B cell (primary cell): ENCODE measurements around the gene RUNDC3A. TPM values are rescaled to one million over a fixed set of nuclear protein-coding genes. Genes with fewer than 3 reads are reported as not detected.
A peak's percentile ranks its signal among the peaks of the same experiment; 100 is the strongest.

Source experiments
- ATAC-seq: fragments of 200-7000 bp; cut with Tn5 transposase; one replicate; pipeline ENCODE4 v1.10.0; 2021; ENCODE audit warnings: low read depth, mild to moderate bottlenecking, moderate number of reproducible peaks, moderate library complexity
- CTCF ChIA-PET: fragments of 350-600 bp; sonication (Branson Sonifier 250); formaldehyde crosslinking; loops from one replicate; lab custom pipeline; 2021; ENCODE audit warnings: antibody characterized with exemption, inconsistent platforms; lab: Charles Lee
- POLR2A ChIA-PET: fragments of 350-600 bp; sonication (Branson Sonifier 250); formaldehyde crosslinking; loops from one replicate; lab custom pipeline; 2021; ENCODE audit warnings: antibody characterized with exemption; lab: Charles Lee
- DNase-seq: peaks from one replicate; pipeline ENCODE4 v3.0.0; 2013
- H2AFZ ChIP-seq: 2 replicates; pipeline ENCODE4 v1.6.1; 2012; ENCODE audit warnings: mild to moderate bottlenecking, low read depth, low read length; ENCODE audit not compliant: insufficient read depth, poor library complexity, severe bottlenecking
- H3K27ac ChIP-seq, 2 donors: 1 replicate in 1 of 2; 2 replicates in 1 of 2; pipeline ENCODE4 v1.5.1; 2012 to 2013; ENCODE audit warnings: low read length in 2 of 2, mild to moderate bottlenecking in 2 of 2, moderate library complexity in 1 of 2
- H3K27me3 ChIP-seq, 4 experiments: fragments of 200-600 bp in 1 of 4; sonication (generic) in 1 of 4; replicated peaks in 1 of 4; 1 replicate in 2 of 4; 2 replicates in 2 of 4; pipeline versions ENCODE4 v1.6.1 to v1.7.0; 2013 to 2016; ENCODE audit warnings: low read length in 3 of 4, mild to moderate bottlenecking in 2 of 4, mixed read lengths in 1 of 4, moderate library complexity in 1 of 4; ENCODE audit not compliant: insufficient read depth in 4 of 4, control insufficient read depth in 3 of 4; ENCODE audit errors: control extremely low read depth in 1 of 4
- H3K36me3 ChIP-seq, 2 experiments: replicated peaks in 1 of 2; 1 replicate in 1 of 2; 2 replicates in 1 of 2; pipeline versions ENCODE4 v1.6.1 to v1.7.1; 2013; ENCODE audit warnings: low read length in 1 of 2; ENCODE audit not compliant: insufficient read depth in 2 of 2, control insufficient read depth in 1 of 2; ENCODE audit errors: control extremely low read depth in 1 of 2, extremely low read depth in 1 of 2
- H3K4me1 ChIP-seq, 2 donors: fragments of 200-600 bp in 1 of 2; sonication (generic) in 1 of 2; 1 replicate in 1 of 2; 2 replicates in 1 of 2; pipeline versions ENCODE4 v1.5.1 to v1.6.1; 2013 to 2017; ENCODE audit warnings: low read length in 2 of 2; ENCODE audit not compliant: control insufficient read depth in 2 of 2, insufficient read depth in 2 of 2
- H3K4me2 ChIP-seq: replicated peaks from 2 replicates; pipeline ENCODE3; 2012; ENCODE audit warnings: mild to moderate bottlenecking, low read depth, low read length; ENCODE audit not compliant: poor library complexity, severe bottlenecking
- H3K4me3 ChIP-seq, 5 experiments: fragments of 200-600 bp in 1 of 5; sonication (generic) in 1 of 5; 1 replicate in 3 of 5; 2 replicates in 2 of 5; pipeline versions ENCODE4 v1.5.1 to v1.7.0; 2011 to 2016; ENCODE audit warnings: low read length in 4 of 5, mild to moderate bottlenecking in 4 of 5, low read depth in 2 of 5, control low read depth in 1 of 5, moderate library complexity in 1 of 5; ENCODE audit not compliant: insufficient read depth in 1 of 5; ENCODE audit errors: control extremely low read depth in 1 of 5, extremely low read depth in 1 of 5
- H3K79me2 ChIP-seq: fragments of 200-600 bp; sonication (generic); one replicate; pipeline ENCODE4 v1.6.0; 2016; ENCODE audit warnings: low read length; ENCODE audit not compliant: control insufficient read depth, insufficient read depth
- H3K9ac ChIP-seq: fragments of 200-600 bp; sonication (generic); 2 replicates; pipeline ENCODE4 v1.6.1; 2017; ENCODE audit warnings: mild to moderate bottlenecking, low read length, moderate library complexity
- H3K9me3 ChIP-seq, 3 donors: one replicate each; pipeline versions ENCODE4 v1.6.1 to v1.7.1; 2013; ENCODE audit warnings: low read length in 2 of 3; ENCODE audit not compliant: control insufficient read depth in 2 of 3, insufficient read depth in 1 of 3; ENCODE audit errors: control extremely low read depth in 1 of 3
- H4K20me1 ChIP-seq: 2 replicates; pipeline ENCODE4 v1.6.0; 2012; ENCODE audit warnings: mild to moderate bottlenecking, low read length; ENCODE audit not compliant: insufficient read depth, control insufficient read depth, poor library complexity, severe bottlenecking
- H3K27ac Mint-ChIP-seq: one replicate; pipeline ENCODE4 v1.8.0; 2021; ENCODE audit warnings: mixed read lengths
- H3K27me3 Mint-ChIP-seq: one replicate; pipeline ENCODE4 v1.8.0; 2021; ENCODE audit warnings: mixed read lengths
- H3K4me1 Mint-ChIP-seq: one replicate; pipeline ENCODE4 v1.8.0; 2021; ENCODE audit warnings: mixed read lengths
- H3K4me3 Mint-ChIP-seq: one replicate; pipeline ENCODE4 v1.8.0; 2021; ENCODE audit warnings: mixed read lengths
- H3K9me3 Mint-ChIP-seq: one replicate; pipeline ENCODE4 v1.8.0; 2022; ENCODE audit warnings: mixed read lengths; ENCODE audit not compliant: insufficient read depth
- EZH2 ChIP-seq: IDR thresholded peaks from 2 replicates; pipeline ENCODE4 v1.6.1; 2012; ENCODE audit warnings: borderline replicate concordance, low read depth, mild to moderate bottlenecking, moderate library complexity, low read length; ENCODE audit not compliant: insufficient read depth, poor library complexity, severe bottlenecking
- WGBS: methylation state at CpG from one replicate; pipeline ENCODE4 v1.1.5; 2013; ENCODE audit warnings: missing lambda C conversion rate; ENCODE audit not compliant: insufficient coverage; 5-methylcytosine and 5-hydroxymethylcytosine counted together
- intact Hi-C: fragments of 100-400 bp; cut with micrococcal nuclease; formaldehyde crosslinking; loops from one replicate; pipeline ENCODE4 v1.10.0; 2022
- polyA plus RNA-seq: library from polyadenylated mRNA; depleted of rRNA; stranded (reverse); fragments of >200 nt; gene quantifications from 2 replicates; pipeline ENCODE4 v1.2.3, GENCODE V29; 2012
- total RNA-seq, 2 donors: library from RNA; stranded (reverse); fragments of 120-200 nt in 1 of 2; gene quantifications; 1 replicate in 1 of 2; 2 replicates in 1 of 2; pipeline versions ENCODE4 v1.2.3 to v1.2.4, GENCODE V29; 2013 to 2022
- TF ChIP-seq, protein P1 (sequence below): fragments of 200-600 bp; IDR thresholded peaks from one replicate; pipeline ENCODE4 v1.8.0; 2022; ENCODE audit warnings: antibody characterized with exemption, mild to moderate bottlenecking

Gene RUNDC3A
- total and polyA plus RNA-seq, 2 donors (not counting 1 experiment from before 2014, with no cell fraction given) = 0.19 TPM; not detected in 1

DNA sequence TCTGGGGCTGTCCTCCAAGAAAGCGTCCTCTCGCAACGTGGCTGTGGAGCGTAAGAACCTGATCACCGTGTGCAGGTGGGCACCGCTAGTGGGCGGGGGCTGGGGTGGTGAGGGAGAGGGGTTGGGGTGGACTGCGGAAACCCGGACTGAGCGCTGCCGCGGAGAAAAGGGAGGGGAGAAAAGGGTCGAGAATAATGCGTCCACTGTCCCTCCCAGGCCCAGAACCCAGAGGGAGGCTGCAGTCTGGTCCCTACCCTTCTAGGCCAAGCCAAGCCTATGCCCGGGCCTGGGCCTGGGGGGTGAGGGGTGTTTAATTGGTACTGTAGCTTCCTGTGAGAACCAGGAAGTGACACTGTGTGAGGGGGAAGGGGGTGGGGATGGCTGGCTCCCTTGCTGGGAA lies 464 bp downstream of the RUNDC3A start:
- TF ChIP-seq, protein P1, sequence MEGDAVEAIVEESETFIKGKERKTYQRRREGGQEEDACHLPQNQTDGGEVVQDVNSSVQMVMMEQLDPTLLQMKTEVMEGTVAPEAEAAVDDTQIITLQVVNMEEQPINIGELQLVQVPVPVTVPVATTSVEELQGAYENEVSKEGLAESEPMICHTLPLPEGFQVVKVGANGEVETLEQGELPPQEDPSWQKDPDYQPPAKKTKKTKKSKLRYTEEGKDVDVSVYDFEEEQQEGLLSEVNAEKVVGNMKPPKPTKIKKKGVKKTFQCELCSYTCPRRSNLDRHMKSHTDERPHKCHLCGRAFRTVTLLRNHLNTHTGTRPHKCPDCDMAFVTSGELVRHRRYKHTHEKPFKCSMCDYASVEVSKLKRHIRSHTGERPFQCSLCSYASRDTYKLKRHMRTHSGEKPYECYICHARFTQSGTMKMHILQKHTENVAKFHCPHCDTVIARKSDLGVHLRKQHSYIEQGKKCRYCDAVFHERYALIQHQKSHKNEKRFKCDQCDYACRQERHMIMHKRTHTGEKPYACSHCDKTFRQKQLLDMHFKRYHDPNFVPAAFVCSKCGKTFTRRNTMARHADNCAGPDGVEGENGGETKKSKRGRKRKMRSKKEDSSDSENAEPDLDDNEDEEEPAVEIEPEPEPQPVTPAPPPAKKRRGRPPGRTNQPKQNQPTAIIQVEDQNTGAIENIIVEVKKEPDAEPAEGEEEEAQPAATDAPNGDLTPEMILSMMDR = no peak
- TF ChIP-seq EZH2 = no peak
- CTCF ChIA-PET = no interaction called here
- H3K4me3 ChIP-seq = peak overlapping the region in 3 of 5 experiments; percentile 17 to 38 (median 20)
- H3K79me2 ChIP-seq = no peaks in the 10 kb centered on the region
- Mint-ChIP-seq H3K9me3 (no peaks in the 10 kb centered on the region), H3K27ac (no peak overlapping the region), H3K4me3 (peak overlapping the region; percentile 44), H3K4me1 (peaks cover 19% of the 10 kb centered on the region), H3K27me3 (peaks cover 46% of the 10 kb centered on the region)
- WGBS = 2% methylated on average over 11 of the region's 15 CpGs
- H3K9ac ChIP-seq = peak overlapping the region; percentile 26
- intact Hi-C loops = loop anchor here (1.0 kb wide), 1 partner anchor 15 kb away; the partner anchor contains the start of gene SLC25A39
- ATAC-seq = no peak
- POLR2A ChIA-PET = interaction anchor here (0.5 to 0.6 kb wide), 3 partner anchors 21 to 1966 kb away, joined by 4 to 5 read pairs (median 4); no protein-coding TSS in a partner anchor
- H3K9me3 ChIP-seq = peaks cover 0 to 15% (median 0%) of the 10 kb centered on the region in 3 donors
- peaks cover 18 to 20% of the 10 kb centered on the region in 2 donors for H3K4me1 ChIP-seq
- H3K36me3 ChIP-seq = no peaks in the 10 kb centered on the region
- H4K20me1 ChIP-seq = no peaks in the 10 kb centered on the region
- H2AFZ ChIP-seq = no peak overlapping the region
- DNase-seq = peak; percentile 28
- no peak overlapping the region for H3K27ac ChIP-seq
- peak overlapping the region; percentile 78 for H3K4me2 ChIP-seq
- peaks cover 0 to 51% (median 16%) of the 10 kb centered on the region in 4 experiments for H3K27me3 ChIP-seq

DNA sequence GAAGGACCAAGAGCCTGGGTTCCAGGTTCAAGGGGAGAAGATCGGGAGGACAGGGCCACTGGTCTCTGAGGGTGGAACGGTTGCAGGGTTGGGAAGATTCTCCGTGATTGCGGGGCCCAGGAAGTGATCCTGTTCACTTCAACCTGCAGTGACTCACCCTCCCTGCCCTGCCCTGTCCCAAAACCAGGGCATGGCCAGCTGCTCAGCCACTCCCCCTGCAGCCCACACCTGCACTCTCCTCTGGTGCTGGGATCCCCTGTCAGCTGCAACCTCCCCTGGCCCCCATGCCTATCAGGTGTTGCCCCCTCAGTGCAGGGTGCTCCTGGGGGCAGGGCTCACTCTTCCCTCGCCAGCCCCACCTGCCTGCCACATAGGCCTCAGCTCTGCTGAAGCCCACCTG lies 1.1 kb downstream of the RUNDC3A start:
- Histone ChIP-seq H3K79me2 (no peaks in the 10 kb centered on the region), H3K4me2 (peak overlapping the region; percentile 78), H3K27ac (no peak overlapping the region), H3K36me3 (no peaks in the 10 kb centered on the region), H3K9ac (no peak overlapping the region), H3K9me3 (peaks cover 0 to 16% (median 0%) of the 10 kb centered on the region in 3 donors), H3K27me3 (peaks cover 0 to 57% (median 21%) of the 10 kb centered on the region in 4 experiments), H2AFZ (no peak overlapping the region), H3K4me3 (no peak overlapping the region), H3K4me1 (peaks cover 21 to 23% of the 10 kb centered on the region in 2 donors), H4K20me1 (no peaks in the 10 kb centered on the region)
- WGBS = 81% methylated on average over 3 of the region's 5 CpGs
- no peak for DNase-seq
- intact Hi-C loops = no loop called here
- peak overlapping the region; percentile 44 for H3K4me3 Mint-ChIP-seq
- H3K27ac Mint-ChIP-seq = no peak overlapping the region
- ATAC-seq = no peak
- H3K4me1 Mint-ChIP-seq = peaks cover 19% of the 10 kb centered on the region
- H3K27me3 Mint-ChIP-seq = peaks cover 48% of the 10 kb centered on the region
- CTCF ChIA-PET = interaction anchor here (0.9 to 1.1 kb wide), 2 partner anchors 22 to 93 kb away, joined by 3 read pairs; no protein-coding TSS in a partner anchor
- no peak for TF ChIP-seq EZH2
- TF ChIP-seq, protein P1 = no peak
- POLR2A ChIA-PET = interaction anchor here (0.6 kb wide), 1 partner anchor 20 kb away, joined by 5 read pairs; no protein-coding TSS in a partner anchor
- H3K9me3 Mint-ChIP-seq = no peaks in the 10 kb centered on the region
